Motor neuron (in vitro differentiated cells): Measurements from ENCODE around the gene DPT. TPM values are rescaled to one million over a fixed set of nuclear protein-coding genes. Genes with fewer than 3 reads are reported as not detected.

Source experiments
- ATAC-seq, 8 experiments: fragments of 200-7000 bp; cut with Tn5 transposase; replicated peaks in 6 of 8; 2 replicates each; pipeline ENCODE4 v1.8.0; 2021; ENCODE audit warnings: mild to moderate bottlenecking in 8 of 8, moderate library complexity in 8 of 8
- H3K27ac ChIP-seq, 2 donors: fragments of 250-450 bp; sonication (Bioruptor Pico); 2 replicates each; pipeline ENCODE4 v1.9.0; 2021; ENCODE audit warnings: antibody characterized with exemption in 2 of 2, mild to moderate bottlenecking in 2 of 2, moderate library complexity in 1 of 2
- H3K4me1 ChIP-seq, 2 donors: fragments of 250-450 bp; sonication (Bioruptor Pico); replicated peaks in 1 of 2; 2 replicates each; pipeline ENCODE4 v1.6.1; 2021; ENCODE audit warnings: antibody characterized with exemption in 2 of 2, mild to moderate bottlenecking in 2 of 2, moderate library complexity in 1 of 2
- H3K4me3 ChIP-seq, 5 donors: fragments of 250-450 bp; sonication (Bioruptor Pico); 2 replicates each; pipeline ENCODE4 v1.9.0; 2021; ENCODE audit warnings: antibody characterized with exemption in 5 of 5, mild to moderate bottlenecking in 5 of 5, moderate library complexity in 4 of 5
- WGBS, 10 experiments: fragments of 450-650 bp; shearing (Covaris generic); methylation state at CpG; one replicate each; pipeline ENCODE4 v1.0.0; 2022; 5-methylcytosine and 5-hydroxymethylcytosine counted together
- in situ Hi-C, 9 experiments: fragments of 400-800 bp; cut with MboI; loops; one replicate each; pipeline ENCODE4 v1.15.0; 2021; ENCODE audit warnings: low sequenced_read_pairs in 9 of 9, low pct_unique_long_range_greater_than_20kb in 2 of 9; ENCODE audit not compliant: unreplicated experiment in 9 of 9
- total RNA-seq, 8 experiments: library from RNA; unstranded; fragments of 300-600 nt; gene quantifications; 2 replicates each; pipeline versions ENCODE4 v1.2.3 to v1.2.4, GENCODE V29; 2022

Gene DPT
- total RNA-seq, 8 experiments from 2014 or later: 0.17 to 30.0 (median 6.2) TPM; not detected in 2

- ATAC-seq: peak; percentile 79 to 94 (median 88)
- no peak overlapping the region for H3K4me3 ChIP-seq
- in situ Hi-C loops: no loop called here
- H3K27ac ChIP-seq: no peak overlapping the region
- H3K4me1 ChIP-seq: peaks cover 10 to 11% of the 10 kb centered on the region in 2 donors
- WGBS, 10 experiments: 0 to 68% (median 49%) methylated on average over 3 to 9 of the region's 9 CpGs; no CpG with 5 or more reads in 1 of the 10 experiments
Observed at GRCh38 chr1:168709405-168710363, 19.3 kb downstream of the DPT start.

GRCh38 chr1:168708698-168709404 lies 20.2 kb downstream of the DPT start:
- WGBS, 10 experiments: 0 to 100% (median 92%) methylated on average over 1 of the region's 1 CpG; no CpG with 5 or more reads in 2 of the 10 experiments
- Histone ChIP-seq H3K4me3 (no peak overlapping the region), H3K27ac (no peak overlapping the region), H3K4me1 (peaks cover 10 to 11% of the 10 kb centered on the region in 2 donors)
- peak in 4 of 8 experiments; percentile 1 to 87 (median 79) for ATAC-seq
- in situ Hi-C loops: no loop called here

GRCh38 chr1:168706391-168706992 lies 22.5 kb downstream of the DPT start:
- Histone ChIP-seq H3K4me1 (peaks cover 10 to 11% of the 10 kb centered on the region in 2 donors), H3K27ac (no peak overlapping the region), H3K4me3 (no peak overlapping the region)
- in situ Hi-C loops: no loop called here
- 48 to 88% (median 76%) methylated on average over 2 to 3 of the region's 3 CpGs; no CpG with 5 or more reads in 2 of the 10 experiments for WGBS, 10 experiments
- ATAC-seq: no peak

GRCh38 chr1:168700575-168701268 lies 28.3 kb downstream of the DPT start:
- WGBS, 10 experiments: 67 to 83% (median 78%) methylated on average over 1 to 3 of the region's 3 CpGs; no CpG with 5 or more reads in 4 of the 10 experiments
- H3K27ac ChIP-seq: no peak overlapping the region
- H3K4me1 ChIP-seq: peaks cover 8% of the 10 kb centered on the region in 2 donors
- ATAC-seq: no peak
- no peak overlapping the region for H3K4me3 ChIP-seq
- in situ Hi-C loops: no loop called here

GRCh38 chr1:168698453-168698852 lies 30.6 kb downstream of the DPT start:
- in situ Hi-C loops: no loop called here
- Histone ChIP-seq H3K4me3 (no peak overlapping the region), H3K27ac (no peak overlapping the region), H3K4me1 (peaks cover 8% of the 10 kb centered on the region in 2 donors)
- WGBS, 10 experiments: 57 to 100% (median 100%) methylated on average over 1 of the region's 1 CpG; no CpG with 5 or more reads in 4 of the 10 experiments
- ATAC-seq: no peak

- in situ Hi-C loops: no loop called here
- peaks cover 8% of the 10 kb centered on the region in 2 donors for H3K4me1 ChIP-seq
- WGBS, 10 experiments: 43 to 100% (median 79%) methylated on average over 1 to 5 of the region's 5 CpGs; no CpG with 5 or more reads in 1 of the 10 experiments
- H3K4me3 ChIP-seq: no peak overlapping the region
- ATAC-seq: peak in 2 of 8 experiments; percentile 26 to 65
- no peak overlapping the region for H3K27ac ChIP-seq
Observed at GRCh38 chr1:168697356-168698126, 31.5 kb downstream of the DPT start.

GRCh38 chr1:168696125-168696760 lies 32.8 kb downstream of the DPT start:
- Histone ChIP-seq H3K27ac (no peak overlapping the region), H3K4me3 (no peak overlapping the region), H3K4me1 (peaks cover 8 to 16% of the 10 kb centered on the region in 2 donors)
- WGBS, 10 experiments: 20 to 90% (median 62%) methylated on average over 1 to 7 of the region's 7 CpGs
- in situ Hi-C loops: no loop called here
- peak in 4 of 8 experiments; percentile 26 to 59 (median 42) for ATAC-seq

GRCh38 chr1:168693872-168694238 lies 35.2 kb downstream of the DPT start:
- no peak overlapping the region for H3K4me3 ChIP-seq
- no peak overlapping the region for H3K27ac ChIP-seq
- ATAC-seq: no peak
- 80 to 100% (median 91%) methylated on average over 1 to 2 of the region's 2 CpGs; no CpG with 5 or more reads in 1 of the 10 experiments for WGBS, 10 experiments
- H3K4me1 ChIP-seq: peaks cover 8 to 18% of the 10 kb centered on the region in 2 donors
- in situ Hi-C loops: no loop called here

- Histone ChIP-seq H3K4me1 (peaks cover 8 to 18% of the 10 kb centered on the region in 2 donors), H3K27ac (no peak overlapping the region), H3K4me3 (no peak overlapping the region)
- 87 to 100% (median 97%) methylated on average over 3 to 8 of the region's 8 CpGs; no CpG with 5 or more reads in 1 of the 10 experiments for WGBS, 10 experiments
- no peak for ATAC-seq
- in situ Hi-C loops: no loop called here
Observed at GRCh38 chr1:168693197-168693871, 35.7 kb downstream of the DPT start.

- H3K27ac ChIP-seq: no peak overlapping the region
- H3K4me1 ChIP-seq: peaks cover 8 to 18% of the 10 kb centered on the region in 2 donors
- ATAC-seq: no peak
- no peak overlapping the region for H3K4me3 ChIP-seq
- 67 to 100% (median 95%) methylated on average over 1 to 3 of the region's 3 CpGs for WGBS, 10 experiments
- in situ Hi-C loops: no loop called here
Observed at GRCh38 chr1:168692472-168692871, 36.5 kb downstream of the DPT start.

- in situ Hi-C loops: no loop called here
Observed at GRCh38 chr1:168691541-168691940, 37.5 kb downstream of the DPT start.

More at GRCh38 chr1:168691541-168691940, 37.5 kb downstream of the DPT start:
- Histone ChIP-seq H3K4me1 (peaks cover 6 to 16% of the 10 kb centered on the region in 2 donors), H3K4me3 (no peak overlapping the region), H3K27ac (no peak overlapping the region)
- 63 to 100% (median 81%) methylated on average over 1 to 5 of the region's 5 CpGs; no CpG with 5 or more reads in 2 of the 10 experiments for WGBS, 10 experiments
- ATAC-seq: no peak
